Panc1 (cell line): Measurements from ENCODE around the gene APP. TPM values are rescaled to one million over a fixed set of nuclear protein-coding genes. Genes with fewer than 3 reads are reported as not detected.

ENCODE experiments used
- ATAC-seq: fragments of 200-7000 bp; cut with Tn5 transposase; 2 replicates; pipeline ENCODE4 v1.9.1; 2020; ENCODE audit warnings: mild to moderate bottlenecking, moderate library complexity
- BruUV-seq: library from RNA; stranded (reverse); fragments of 400-500 nt; replicated peaks from 2 replicates; lab custom pipeline; 2021; lab: Mats Ljungman, UMichigan
- CTCF ChIA-PET: fragments of 300-600 bp; sonication (Branson Sonifier 250); formaldehyde crosslinking; loops from one replicate; lab custom pipeline; 2022; ENCODE audit warnings: antibody characterized with exemption; lab: Charles Lee
- POLR2A ChIA-PET: fragments of 300-600 bp; sonication (Branson Sonifier 250); formaldehyde crosslinking; loops from one replicate; lab custom pipeline; 2022; ENCODE audit warnings: antibody characterized with exemption; lab: Charles Lee
- DNase-seq: peaks from one replicate; pipeline ENCODE4 v3.0.0-alpha.2; 2010; ENCODE audit warnings: low read depth, low spot score
- H3K27ac ChIP-seq: 2 replicates; pipeline ENCODE4 v1.5.1; 2011; ENCODE audit warnings: mild to moderate bottlenecking, low read length, inconsistent platforms
- H3K27me3 ChIP-seq: fragments of 200-500 bp; sonication (Bioruptor generic); 2 replicates; pipeline ENCODE4 v1.6.0; 2014; ENCODE audit warnings: low read length, inconsistent platforms; ENCODE audit not compliant: control insufficient read depth, insufficient read depth
- H3K36me3 ChIP-seq: fragments of 200-500 bp; sonication (Bioruptor generic); 2 replicates; pipeline ENCODE4 v1.5.1; 2014; ENCODE audit warnings: inconsistent platforms, mild to moderate bottlenecking, low read length, moderate library complexity; ENCODE audit not compliant: control insufficient read depth, insufficient read depth
- H3K4me1 ChIP-seq: 2 replicates; pipeline ENCODE4 v1.5.1; 2011; ENCODE audit warnings: inconsistent platforms, mild to moderate bottlenecking, low read length, moderate library complexity; ENCODE audit not compliant: control insufficient read depth, insufficient read depth
- H3K4me3 ChIP-seq, 2 experiments: 2 replicates each; pipeline ENCODE4 v1.5.1; 2011 to 2012; ENCODE audit warnings: low read depth in 2 of 2, low read length in 2 of 2, mild to moderate bottlenecking in 2 of 2, inconsistent platforms in 1 of 2, moderate library complexity in 1 of 2
- H3K9me3 ChIP-seq: fragments of 200-500 bp; sonication (Bioruptor generic); 2 replicates; pipeline ENCODE4 v1.5.1; 2014; ENCODE audit warnings: low read depth, mild to moderate bottlenecking, inconsistent platforms, low read length, moderate library complexity; ENCODE audit not compliant: control insufficient read depth, insufficient read depth
- POLR2AphosphoS5 ChIP-seq: IDR thresholded peaks from 2 replicates; pipeline ENCODE4 v1.6.1; 2012; ENCODE audit warnings: mild to moderate bottlenecking, low read depth, low read length, moderate library complexity
- SIN3A ChIP-seq: IDR thresholded peaks from 2 replicates; pipeline ENCODE4 v1.6.1; 2012; ENCODE audit warnings: low read depth, mild to moderate bottlenecking, low read length, moderate library complexity, borderline replicate concordance; ENCODE audit not compliant: insufficient read depth
- TCF7L2 ChIP-seq: IDR thresholded peaks from 2 replicates; pipeline ENCODE4 v1.6.1; 2011; ENCODE audit warnings: mild to moderate bottlenecking, low read depth, low read length, inconsistent platforms
- in situ Hi-C: cut with HindIII; loops from 2 replicates; pipeline ENCODE4 v1.10.0; 2016; ENCODE audit warnings: low sequenced_read_pairs, low pct_unique_long_range_greater_than_20kb
- intact Hi-C: fragments of 100-400 bp; cut with micrococcal nuclease; formaldehyde crosslinking; loops from one replicate; pipeline ENCODE4 v1.10.0; 2022; ENCODE audit not compliant: unreplicated experiment
- total RNA-seq: library from RNA; stranded (reverse); gene quantifications from one replicate; pipeline ENCODE4 v1.2.1, GENCODE V29; 2021; ENCODE audit not compliant: unreplicated experiment
- TF ChIP-seq, protein P1 (sequence below): fragments of 450-650 bp; IDR thresholded peaks from 2 replicates; pipeline ENCODE4 v1.5.1; 2017; ENCODE audit warnings: mild to moderate bottlenecking
- TF ChIP-seq, protein P2 (sequence below), 2 experiments: IDR thresholded peaks; 2 replicates each; pipeline ENCODE4 v1.6.1; 2011 to 2012; ENCODE audit warnings: low read depth in 2 of 2, control low read depth in 1 of 2, low read length in 1 of 2, mild to moderate bottlenecking in 1 of 2, moderate library complexity in 1 of 2; ENCODE audit not compliant: insufficient read depth in 1 of 2

The APP gene
- total RNA-seq, 1 experiment from 2014 or later, result 542 TPM

DNA sequence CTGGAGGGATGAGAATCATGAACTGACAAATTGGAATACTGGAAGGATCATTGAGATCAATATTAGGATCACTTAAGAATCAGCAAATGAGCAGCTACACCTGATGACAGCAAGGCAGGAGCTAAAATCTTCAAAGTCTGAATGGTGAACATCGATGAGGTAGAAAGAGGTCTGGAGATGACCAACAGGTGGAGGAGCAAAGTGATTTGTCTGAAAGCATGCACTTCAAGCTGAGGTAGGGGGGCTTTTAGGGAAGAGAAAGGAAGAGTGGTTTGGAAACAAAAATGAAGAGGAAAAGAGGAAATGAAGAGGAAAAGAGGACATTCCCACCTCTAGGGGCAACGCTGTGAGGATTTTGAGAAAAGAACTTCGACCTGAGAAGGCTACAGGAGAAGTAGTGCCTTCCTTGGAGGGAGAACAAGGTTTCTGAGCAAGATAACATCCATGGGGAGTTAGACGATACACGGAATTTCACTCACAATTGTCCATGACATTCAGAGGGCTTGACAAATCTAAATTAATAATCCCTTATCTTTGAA is 79.0 kb downstream of the APP start:
- ChIA-PET CTCF (no interaction called here), POLR2A (no interaction called here)
- BruUV-seq, result no TSS peak
- no peak overlapping the region for H3K27ac ChIP-seq
- peaks cover 12% of the 10 kb centered on the region for H3K4me1 ChIP-seq
- H3K9me3 ChIP-seq, result no peaks in the 10 kb centered on the region
- in situ Hi-C loops, result no loop called here
- intact Hi-C loops, result no loop called here
- no peak overlapping the region for H3K4me3 ChIP-seq
- DNase-seq, result no peak
- H3K27me3 ChIP-seq, result no peaks in the 10 kb centered on the region
- TF ChIP-seq, protein P1, sequence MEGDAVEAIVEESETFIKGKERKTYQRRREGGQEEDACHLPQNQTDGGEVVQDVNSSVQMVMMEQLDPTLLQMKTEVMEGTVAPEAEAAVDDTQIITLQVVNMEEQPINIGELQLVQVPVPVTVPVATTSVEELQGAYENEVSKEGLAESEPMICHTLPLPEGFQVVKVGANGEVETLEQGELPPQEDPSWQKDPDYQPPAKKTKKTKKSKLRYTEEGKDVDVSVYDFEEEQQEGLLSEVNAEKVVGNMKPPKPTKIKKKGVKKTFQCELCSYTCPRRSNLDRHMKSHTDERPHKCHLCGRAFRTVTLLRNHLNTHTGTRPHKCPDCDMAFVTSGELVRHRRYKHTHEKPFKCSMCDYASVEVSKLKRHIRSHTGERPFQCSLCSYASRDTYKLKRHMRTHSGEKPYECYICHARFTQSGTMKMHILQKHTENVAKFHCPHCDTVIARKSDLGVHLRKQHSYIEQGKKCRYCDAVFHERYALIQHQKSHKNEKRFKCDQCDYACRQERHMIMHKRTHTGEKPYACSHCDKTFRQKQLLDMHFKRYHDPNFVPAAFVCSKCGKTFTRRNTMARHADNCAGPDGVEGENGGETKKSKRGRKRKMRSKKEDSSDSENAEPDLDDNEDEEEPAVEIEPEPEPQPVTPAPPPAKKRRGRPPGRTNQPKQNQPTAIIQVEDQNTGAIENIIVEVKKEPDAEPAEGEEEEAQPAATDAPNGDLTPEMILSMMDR, result peak; percentile 21; the same call in 1 of the 2 replicates
- TF ChIP-seq SIN3A, result no peak
- peaks cover 8% of the 10 kb centered on the region for H3K36me3 ChIP-seq
- ATAC-seq, result no peak

DNA sequence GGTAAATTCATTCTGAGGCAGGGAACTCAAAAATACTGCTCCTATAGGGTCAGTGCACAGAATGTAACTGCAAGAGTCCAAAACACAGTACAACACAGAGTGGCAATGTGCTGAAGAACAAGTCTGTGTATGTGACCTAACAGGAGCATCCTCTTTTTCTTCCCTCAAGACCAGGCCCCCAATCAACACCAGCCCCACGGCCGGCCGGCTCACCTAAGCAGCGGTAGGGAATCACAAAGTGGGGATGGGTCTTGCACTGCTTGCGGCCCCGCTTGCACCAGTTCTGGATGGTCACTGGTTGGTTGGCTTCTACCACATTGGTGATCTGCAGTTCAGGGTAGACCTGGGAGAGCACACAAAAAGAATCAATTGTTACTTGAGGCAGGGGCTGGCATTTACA is 80.8 kb downstream of the APP start:
- TF ChIP-seq, protein P2, sequence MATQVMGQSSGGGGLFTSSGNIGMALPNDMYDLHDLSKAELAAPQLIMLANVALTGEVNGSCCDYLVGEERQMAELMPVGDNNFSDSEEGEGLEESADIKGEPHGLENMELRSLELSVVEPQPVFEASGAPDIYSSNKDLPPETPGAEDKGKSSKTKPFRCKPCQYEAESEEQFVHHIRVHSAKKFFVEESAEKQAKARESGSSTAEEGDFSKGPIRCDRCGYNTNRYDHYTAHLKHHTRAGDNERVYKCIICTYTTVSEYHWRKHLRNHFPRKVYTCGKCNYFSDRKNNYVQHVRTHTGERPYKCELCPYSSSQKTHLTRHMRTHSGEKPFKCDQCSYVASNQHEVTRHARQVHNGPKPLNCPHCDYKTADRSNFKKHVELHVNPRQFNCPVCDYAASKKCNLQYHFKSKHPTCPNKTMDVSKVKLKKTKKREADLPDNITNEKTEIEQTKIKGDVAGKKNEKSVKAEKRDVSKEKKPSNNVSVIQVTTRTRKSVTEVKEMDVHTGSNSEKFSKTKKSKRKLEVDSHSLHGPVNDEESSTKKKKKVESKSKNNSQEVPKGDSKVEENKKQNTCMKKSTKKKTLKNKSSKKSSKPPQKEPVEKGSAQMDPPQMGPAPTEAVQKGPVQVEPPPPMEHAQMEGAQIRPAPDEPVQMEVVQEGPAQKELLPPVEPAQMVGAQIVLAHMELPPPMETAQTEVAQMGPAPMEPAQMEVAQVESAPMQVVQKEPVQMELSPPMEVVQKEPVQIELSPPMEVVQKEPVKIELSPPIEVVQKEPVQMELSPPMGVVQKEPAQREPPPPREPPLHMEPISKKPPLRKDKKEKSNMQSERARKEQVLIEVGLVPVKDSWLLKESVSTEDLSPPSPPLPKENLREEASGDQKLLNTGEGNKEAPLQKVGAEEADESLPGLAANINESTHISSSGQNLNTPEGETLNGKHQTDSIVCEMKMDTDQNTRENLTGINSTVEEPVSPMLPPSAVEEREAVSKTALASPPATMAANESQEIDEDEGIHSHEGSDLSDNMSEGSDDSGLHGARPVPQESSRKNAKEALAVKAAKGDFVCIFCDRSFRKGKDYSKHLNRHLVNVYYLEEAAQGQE (IDR thresholded peaks at IDR 0.05; ENCODE audit: insufficient read depth in 1 of 2, low read depth in 2 of 2, low read length in 1 of 2), result no peak
- TF ChIP-seq, protein P1, result no peak
- TF ChIP-seq POLR2AphosphoS5 (no peak), TCF7L2 (no peak), SIN3A (no peak)

More for the DNA sequence above, 80.8 kb downstream of the APP start:
- Histone ChIP-seq H3K27me3 (no peaks in the 10 kb centered on the region), H3K27ac (no peak overlapping the region), H3K4me1 (peaks cover 12% of the 10 kb centered on the region), H3K4me3 (no peak overlapping the region), H3K36me3 (peaks cover 8% of the 10 kb centered on the region), H3K9me3 (no peaks in the 10 kb centered on the region)
- no peak for DNase-seq
- POLR2A ChIA-PET, result no interaction called here
- intact Hi-C loops (no loop called here), in situ Hi-C loops (no loop called here)
- no TSS peak for BruUV-seq
- CTCF ChIA-PET, result no interaction called here
- no peak for ATAC-seq
